ENCODE measurements around the gene NUP54. TPM values are rescaled to one million over a fixed set of nuclear protein-coding genes. Genes with fewer than 3 reads are reported as not detected.

The NUP54 gene
- total RNA-seq, 1 donor from 2014 or later = 28.5 TPM

DNA sequence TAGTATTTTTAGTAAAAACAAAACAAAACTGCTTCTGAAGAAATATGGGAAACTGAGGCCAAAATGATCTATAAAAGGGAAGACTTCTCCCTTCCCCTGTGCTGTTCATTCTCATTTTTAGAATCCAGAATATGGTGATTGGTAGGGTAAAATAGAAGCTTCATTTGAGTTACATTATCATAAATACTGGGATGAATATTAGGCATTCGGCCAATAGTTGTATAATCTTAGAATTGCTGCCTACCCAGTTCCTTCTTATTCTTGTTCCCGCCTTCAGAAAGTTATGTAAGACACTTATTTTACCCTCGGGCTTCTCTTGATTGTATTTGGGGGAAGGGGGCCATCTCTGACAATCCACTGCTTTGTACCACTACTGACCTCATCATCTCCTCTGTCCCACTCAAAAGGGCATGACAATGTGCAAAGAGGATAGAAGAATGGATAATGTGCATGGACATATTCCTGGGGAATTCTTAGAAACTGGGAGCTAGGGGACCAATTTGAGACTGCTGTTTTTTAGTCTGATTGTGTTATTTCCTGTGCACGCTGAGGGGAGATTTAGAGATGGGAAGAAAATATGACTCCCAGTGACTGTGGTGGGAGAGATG lies 73.1 kb downstream of the NUP54 start:
- DNase-seq (ENCODE audit: extremely low read depth, low read depth, low spot score) = no peak

GRCh38 chr4:76074468-76074867 lies 73.7 kb downstream of the NUP54 start, which contains the start of gene ART3:
TSS of gene ART3 (plus strand) at chr4:76074709. CDS start at chr4:76075890, 1,181 bp downstream.
- no peak for DNase-seq (ENCODE audit: extremely low read depth, low read depth, low spot score)

DNA sequence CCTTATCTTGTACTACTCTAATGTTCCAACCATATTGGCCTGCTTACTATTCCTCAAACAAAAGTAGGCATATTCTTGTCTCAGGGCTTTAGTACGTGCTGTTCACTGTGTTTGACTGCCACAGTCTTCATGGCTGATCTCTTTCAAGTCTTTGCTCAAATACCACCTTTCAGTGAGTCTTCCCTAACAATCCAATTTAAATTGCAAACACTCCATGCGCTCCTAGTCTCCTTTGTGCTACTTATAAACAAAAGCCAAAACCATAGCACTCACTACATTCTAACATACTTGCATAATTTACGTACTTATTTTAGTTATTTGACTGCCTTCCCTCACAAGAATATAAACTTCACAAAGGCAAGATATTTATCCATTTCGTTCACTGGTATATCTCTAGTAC lies 75.4 kb downstream of the NUP54 start:
- no peak for DNase-seq (ENCODE audit: extremely low read depth, low read depth, low spot score)

- DNase-seq (ENCODE audit: extremely low read depth, low read depth, low spot score) = peak; percentile 69
These were observed 80.4 kb downstream of the NUP54 start for GRCh38 chr4:76067652-76068286.

DNA sequence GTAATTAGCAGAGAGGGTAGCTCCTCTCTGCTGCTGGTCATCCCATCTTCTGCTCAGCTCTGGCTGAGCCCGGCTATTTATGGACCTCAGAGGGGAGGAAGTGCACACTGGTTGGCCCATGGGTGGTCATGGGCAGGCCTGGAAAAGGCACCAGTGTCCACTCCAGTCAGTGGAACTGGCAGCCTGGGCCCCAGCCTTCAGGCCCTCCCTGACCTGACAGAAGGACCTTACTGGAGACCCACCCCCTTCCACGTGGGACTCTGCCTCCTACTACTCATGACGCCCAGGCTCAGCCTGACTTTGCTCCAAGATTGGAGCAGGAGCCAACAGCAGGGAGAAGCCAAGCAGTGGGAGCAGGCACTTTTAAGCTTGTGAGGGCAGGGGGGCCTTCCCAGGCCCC lies 81.7 kb downstream of the NUP54 start:
- DNase-seq (ENCODE audit: extremely low read depth, low read depth, low spot score) = no peak

Other genes starting within 250 kb of the NUP54 start
- gene PPEF2, start 245.9 kb downstream of the NUP54 start, total RNA-seq = not detected in 2 replicates
- gene NAAA, start 207.4 kb downstream of the NUP54 start, total RNA-seq = 43.1 and 98.4 TPM in 2 replicates
- gene SDAD1, start 157.5 kb downstream of the NUP54 start, total RNA-seq = 36.9 and 43.7 TPM in 2 replicates
- gene CXCL9, start 140.9 kb downstream of the NUP54 start, total RNA-seq = not detected in 2 replicates
- 2.7 and 12.7 TPM in 2 replicates for gene CXCL10, start 124.9 kb downstream of the NUP54 start, total RNA-seq
- gene CXCL11, start 112.3 kb downstream of the NUP54 start, total RNA-seq = 1.0 and 6.4 TPM in 2 replicates
- gene ART3, start 73.7 kb downstream of the NUP54 start, total RNA-seq = 1.2 and 1.4 TPM in 2 replicates
- gene SCARB2, start 65.4 kb upstream of the NUP54 start, total RNA-seq = 154 and 216 TPM in 2 replicates
- gene FAM47E, start 103.3 kb upstream of the NUP54 start, total RNA-seq = 0.44 TPM in 1 of 2 replicates, not detected in the other
- 3.5 and 4.3 TPM in 2 replicates for gene STBD1, start 158.3 kb upstream of the NUP54 start, total RNA-seq